HG02884 (cell line): Measurements from ENCODE around the gene ARHGAP44.
A peak's percentile ranks its signal among the peaks of the same experiment; 100 is the strongest.
"Not testable (repeated sequence)": the region's sequence is repeated elsewhere in the genome, so short reads cannot be mapped to it uniquely, and the experiment has no call there.

Experiments used
- ATAC-seq: cut with Tn5 transposase; IDR thresholded peaks from one replicate; pipeline ENCODE4 v1.9.1; 2021; ENCODE audit warnings: mild to moderate bottlenecking, moderate library complexity; ENCODE audit not compliant: unreplicated experiment

The ARHGAP44 gene

DNA sequence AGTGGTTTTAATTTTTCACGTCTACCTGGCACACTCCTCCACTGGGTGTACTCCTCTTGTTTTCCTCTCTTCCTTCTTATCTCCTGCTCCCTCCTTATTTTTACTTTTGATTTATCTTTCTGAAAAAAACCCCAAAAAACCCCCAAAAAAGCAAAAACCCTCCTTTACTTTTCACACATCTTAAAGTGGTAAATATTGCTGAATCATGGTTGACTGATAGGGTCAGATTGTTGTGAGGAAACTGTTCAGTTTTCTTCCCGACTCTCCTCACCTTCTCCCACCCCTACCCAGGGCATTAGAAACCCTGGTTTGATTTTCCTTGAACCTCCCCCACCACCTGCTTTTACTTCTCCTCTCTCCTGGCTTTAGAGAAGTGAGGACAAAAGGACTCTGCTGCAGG lies 25.4 kb downstream of the ARHGAP44 start:
- ATAC-seq: no peak

DNA sequence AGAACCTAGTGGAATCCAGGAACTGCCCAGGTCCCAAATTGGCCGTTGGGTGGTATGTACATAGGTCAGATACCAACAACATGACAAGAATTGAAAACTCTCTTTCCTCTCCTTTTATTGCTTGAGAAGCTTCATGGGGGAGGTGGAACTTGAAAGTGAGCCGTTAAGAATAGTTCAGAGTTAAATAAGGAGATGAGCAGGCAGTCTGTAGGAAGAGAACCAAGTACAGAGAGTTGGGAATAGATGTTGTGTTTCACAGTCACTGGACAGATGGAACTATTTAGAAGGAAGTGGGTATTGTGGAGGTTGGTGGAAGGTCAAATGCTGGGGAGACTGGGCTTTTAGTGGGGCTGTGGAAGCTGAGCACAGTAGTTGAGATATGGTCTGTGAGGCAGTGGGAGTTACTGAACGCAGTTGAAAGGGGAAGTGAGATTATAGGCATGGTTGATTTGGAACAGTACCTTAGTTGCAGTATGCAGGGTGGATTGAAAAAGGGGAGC lies 26.4 kb downstream of the ARHGAP44 start:
- peak; percentile 99 for ATAC-seq

DNA sequence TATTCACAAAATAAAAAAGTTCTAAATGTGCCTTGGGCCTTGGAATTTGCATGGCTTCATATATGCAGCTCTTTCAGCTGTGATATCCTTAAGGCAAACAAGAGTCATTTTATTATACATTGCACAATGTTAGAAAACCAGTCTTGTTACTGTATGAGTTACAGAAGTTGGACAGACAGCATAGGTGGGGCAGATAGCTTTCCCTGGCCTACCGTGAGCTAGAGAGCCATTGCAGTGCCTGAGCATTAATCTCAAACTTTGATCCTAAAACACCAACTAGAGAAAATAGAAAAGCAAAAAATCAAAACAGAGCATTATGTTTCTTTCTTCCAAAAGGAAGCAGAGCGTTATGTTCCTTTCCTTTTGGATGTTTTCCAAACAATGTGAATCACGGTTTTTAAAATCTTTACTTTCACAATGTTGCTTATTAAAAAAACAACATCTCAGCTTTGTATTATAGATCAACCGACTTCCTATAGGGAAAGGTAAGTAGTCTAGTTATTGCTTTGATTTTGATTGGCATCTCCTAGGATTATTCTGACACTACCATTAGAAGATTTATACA lies 32.2 kb downstream of the ARHGAP44 start:
- no peak for ATAC-seq

DNA sequence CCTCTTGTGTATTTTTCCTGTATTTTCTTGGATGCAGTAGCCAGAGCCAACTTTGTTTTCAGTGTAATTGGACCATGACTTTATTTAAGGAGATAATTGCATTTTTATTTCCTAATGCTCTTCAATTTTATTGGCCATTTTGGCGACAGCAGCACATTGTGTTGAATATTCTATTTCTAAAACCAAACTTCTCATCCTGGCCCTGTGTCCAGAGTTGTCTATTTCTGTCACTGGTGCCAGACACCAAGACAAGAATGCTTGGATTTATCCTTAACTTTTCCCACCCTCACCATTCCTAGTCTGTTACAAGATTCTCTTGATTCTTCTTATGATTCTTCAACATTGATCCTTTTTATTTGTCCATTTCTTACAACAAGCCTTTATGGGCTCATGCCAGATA lies 37.1 kb downstream of the ARHGAP44 start:
- ATAC-seq: no peak

DNA sequence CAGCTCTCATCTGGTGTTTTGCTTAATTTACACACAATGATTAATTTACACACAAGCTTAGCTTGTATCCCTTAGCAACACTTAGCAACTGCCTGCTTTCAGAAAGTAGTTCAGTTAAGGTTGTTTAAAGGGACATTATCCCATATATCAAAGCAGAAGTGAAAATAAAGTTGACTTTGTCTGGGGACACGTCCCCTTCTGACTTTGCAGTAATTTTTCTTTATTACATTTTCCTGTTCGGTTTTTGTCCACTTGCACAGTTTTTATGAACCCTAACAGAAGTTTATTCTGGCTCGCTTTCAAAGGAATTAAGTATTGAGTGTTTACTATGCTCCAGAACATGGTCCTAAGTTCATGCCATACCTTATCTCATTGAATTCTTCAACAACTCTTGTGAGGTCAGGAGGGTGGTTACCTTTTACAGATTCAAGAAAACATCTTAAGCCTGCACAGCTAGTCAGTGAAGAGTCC lies 41.5 kb downstream of the ARHGAP44 start:
- ATAC-seq: no peak

DNA sequence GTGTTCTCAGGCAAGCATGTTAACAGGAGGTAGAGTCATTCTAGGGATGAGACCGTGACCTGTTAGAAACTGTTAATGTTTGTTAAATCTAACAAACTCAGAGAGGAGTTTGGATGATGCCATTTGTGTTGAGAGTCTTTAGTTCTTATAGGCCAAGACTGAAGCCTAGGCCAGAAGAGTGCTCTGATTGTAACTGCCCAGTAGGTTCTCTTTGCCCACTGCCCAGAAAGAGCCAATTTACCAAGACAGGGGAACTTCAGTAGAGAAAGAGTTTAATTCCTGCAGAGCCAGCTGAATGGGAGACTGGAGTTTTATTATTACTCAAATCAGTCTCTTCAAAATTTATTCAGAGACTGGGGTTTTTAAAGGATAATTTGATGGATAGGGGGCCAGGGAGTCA lies 42.5 kb downstream of the ARHGAP44 start:
- no peak for ATAC-seq

DNA sequence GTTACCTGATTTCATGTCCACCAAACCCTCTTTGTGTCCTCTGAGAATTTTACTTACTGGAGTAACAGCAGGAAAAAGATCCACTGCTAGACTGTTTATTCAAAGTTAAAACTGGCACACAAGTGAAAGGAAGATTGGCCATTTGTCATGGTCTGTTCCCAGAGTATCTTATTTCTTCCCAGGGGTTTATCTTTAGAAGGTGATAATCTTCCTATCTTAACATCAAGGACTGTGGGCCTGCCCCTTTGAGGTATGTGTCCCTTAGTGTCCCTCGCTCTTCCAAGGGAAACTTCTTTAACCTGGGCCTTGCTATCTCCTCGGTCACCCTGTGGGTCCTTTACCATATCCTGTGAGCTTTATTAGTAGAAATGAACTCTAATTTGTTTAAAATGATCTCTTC lies 49.7 kb downstream of the ARHGAP44 start:
- ATAC-seq: no peak

DNA sequence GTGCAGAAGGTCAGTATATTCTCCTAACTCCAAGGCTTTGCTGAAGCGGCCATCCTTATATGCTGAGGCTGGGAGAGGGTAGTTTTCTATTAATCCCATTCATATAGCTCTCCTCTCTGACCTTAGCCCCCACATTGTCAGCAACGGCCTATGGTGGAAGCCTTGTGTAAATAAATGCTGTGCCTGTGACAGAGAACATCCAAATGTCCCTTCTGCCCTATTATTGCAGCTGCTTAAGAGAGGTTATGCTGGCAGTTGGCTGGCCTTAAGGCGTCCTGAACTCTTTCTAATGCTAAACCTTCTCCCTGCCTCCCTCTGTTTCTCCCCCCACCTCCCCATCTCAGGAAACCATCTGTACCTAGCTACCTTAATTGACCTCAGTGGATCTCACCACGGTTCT lies 53.6 kb downstream of the ARHGAP44 start:
- ATAC-seq: no peak

DNA sequence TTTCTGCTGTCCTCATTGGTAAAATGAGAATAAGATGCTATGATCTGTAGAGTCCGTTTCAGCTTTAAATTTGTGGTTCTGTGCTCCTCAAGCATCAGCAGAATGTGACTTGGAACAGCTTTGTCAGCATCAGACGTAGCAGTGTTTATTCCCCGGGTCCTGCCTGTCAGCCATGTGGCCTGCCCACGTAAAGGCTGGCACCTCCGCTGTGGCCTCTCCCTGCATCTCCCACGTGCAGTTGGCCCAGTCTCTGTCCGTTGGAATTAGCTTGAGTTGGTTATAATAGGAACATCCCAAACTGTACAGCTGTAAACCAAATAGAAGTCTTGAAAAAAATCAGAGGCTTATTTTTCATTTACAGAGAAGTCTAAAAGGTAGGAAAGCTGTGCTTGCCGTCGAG lies 61.7 kb downstream of the ARHGAP44 start:
- no peak for ATAC-seq

DNA sequence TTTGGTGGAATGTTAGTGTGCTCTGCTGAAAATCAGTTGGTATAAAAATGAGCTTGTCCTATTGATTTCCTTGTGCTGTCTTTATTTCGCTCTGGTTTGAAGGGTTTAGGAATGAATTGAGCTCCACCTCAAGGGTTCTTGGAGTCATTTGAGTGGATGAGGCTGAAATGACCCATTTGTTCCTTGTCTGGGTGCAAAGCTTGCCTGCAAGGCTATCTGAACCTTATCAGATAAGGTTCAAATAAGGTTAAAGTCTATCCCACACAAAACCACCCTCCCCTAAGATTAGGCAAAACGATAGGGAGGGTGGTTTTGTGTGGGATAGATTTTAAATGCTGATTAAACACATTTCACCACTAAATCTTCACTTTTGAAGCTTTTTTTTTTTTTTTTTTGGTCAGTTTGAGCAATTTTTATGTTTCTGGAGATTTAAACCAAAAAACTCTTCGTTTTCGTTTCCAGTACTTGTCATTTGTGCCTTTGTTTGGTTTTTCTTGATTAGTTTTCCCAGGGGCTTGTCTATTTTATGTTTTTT lies 62.7 kb downstream of the ARHGAP44 start:
- ATAC-seq: no peak

DNA sequence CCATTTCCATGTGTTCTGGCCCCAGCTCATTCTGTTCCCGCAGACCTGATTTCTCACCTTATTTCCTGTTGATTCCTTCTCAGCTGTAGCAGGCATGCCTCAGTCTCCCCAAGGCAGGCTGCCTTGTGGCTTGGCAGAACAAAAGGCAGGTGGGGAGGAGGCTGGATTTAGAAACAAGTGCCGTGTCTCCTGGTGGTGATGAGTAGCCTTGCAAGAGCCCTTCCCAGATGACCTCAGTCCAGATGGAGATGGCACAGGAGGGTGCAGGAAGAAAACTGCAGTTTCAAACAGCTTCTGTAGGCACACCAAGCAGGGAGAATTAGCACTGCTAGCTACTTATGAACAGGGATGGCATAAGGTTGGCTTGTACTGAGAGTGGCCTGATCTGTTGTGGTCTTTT lies 64.6 kb downstream of the ARHGAP44 start:
- ATAC-seq: no peak

DNA sequence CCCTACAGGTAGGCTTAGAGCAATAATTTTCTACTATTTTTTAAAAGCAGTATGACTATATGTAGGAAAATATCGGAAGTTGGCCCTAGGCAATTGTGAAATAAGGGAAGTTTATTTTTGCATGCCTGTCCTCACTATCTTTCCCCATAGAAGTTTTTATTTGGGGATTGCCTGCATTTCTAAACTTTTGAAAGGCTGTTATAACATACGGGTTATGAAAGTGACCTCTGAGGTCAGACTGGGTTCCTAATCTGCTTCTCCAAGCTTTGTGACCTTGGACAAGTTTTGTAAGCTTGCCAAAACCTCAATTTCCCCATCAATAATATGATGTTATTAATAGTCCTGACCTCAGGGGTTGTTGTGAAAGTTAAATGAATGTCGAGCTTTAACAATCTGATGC lies 67.1 kb downstream of the ARHGAP44 start:
- no peak for ATAC-seq

DNA sequence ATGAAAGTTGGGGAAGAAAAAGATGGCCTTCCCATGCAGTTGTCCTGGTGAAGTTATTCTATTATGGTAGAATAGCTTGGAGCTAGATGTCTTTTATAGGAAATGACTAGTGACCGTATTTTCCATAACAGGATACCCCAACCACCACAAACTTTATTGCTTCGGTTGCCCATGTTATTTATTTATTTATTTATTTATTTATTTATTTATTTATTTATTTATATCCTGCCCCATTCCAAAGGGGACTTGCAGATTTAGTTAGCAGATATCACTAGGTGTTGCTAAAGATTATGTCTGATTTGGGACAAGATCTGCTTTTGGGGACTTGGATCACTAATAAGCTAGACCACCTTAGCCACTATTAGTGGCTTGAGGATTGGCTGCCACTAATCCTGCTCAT lies 68.3 kb downstream of the ARHGAP44 start:
- ATAC-seq: no peak

DNA sequence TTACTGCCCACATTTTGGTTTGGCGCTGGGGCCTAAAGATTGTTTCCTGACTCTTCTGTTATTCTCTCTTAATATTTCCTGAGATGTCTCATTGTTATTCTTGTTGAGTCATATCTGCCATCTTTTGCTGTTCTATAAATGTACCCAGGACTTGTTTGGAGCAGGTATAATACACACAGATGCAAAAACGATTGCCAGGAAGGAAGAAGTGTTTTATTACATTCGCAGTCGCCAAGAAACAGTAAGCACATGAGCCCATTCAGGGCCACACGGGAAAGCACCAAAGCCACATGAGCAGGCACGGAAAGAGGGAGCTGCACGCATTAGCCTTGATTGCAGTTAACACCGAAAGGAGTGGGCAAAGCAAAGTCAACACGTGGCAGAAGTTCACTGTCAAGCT lies 70.2 kb downstream of the ARHGAP44 start:
- peak; percentile 77 for ATAC-seq

DNA sequence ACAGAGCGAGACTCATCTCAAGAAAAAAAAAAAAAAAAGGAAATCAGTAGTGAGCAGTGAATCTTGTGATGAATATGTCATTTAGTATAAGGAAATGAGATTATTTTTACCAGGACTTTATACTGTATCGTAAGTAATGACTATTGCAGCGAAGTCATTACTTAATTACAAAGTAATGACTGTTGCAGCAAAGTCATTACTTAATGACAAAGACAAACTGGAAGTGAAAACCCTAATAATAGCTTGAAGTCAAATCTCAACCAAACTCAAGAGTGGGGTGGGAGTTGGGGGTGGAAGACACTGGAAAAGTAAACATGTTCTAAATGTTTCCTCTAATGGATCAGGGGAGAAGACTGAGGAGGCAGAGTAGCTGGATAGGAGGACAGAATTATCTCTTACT lies 76.5 kb downstream of the ARHGAP44 start:
- peak; percentile 35 for ATAC-seq

DNA sequence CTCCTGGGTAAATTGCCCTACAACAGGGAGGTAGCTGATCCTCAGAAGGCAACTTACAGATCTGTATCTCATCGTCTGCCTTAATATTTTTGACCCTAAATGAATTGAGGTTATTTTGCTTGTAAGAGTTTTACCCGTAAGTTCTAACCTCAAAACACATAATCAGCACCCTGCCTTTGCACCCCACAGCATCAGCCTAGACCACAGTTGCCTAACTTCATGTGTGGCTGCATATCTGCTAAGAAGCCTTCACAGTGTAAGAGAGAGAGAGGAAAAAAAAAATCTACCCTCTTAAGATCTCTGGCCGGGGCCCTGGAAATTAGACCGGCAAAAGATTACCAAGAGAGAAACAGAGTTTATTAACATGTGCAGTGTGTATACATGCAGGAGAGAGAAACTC lies 76.9 kb downstream of the ARHGAP44 start:
- peak; percentile 44 for ATAC-seq

DNA sequence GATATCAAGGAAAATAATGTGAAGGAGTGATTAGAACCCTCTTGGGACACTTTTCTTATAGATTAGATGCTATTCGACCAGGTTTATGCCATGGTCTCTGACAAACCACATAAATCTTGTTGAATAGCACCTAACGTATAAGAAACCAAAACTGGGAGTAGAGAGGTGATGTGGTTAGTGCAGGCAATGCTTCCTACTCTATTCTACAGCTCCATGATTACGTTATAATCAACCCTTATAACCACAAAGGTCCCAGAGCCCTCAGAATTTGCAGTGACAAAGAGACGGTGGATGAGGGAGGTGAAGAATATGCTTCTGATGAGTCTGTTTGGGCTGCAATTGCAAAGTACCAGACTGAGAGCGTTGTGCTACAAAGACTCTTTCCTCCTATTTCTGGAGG lies 78.4 kb downstream of the ARHGAP44 start:
- no peak for ATAC-seq

DNA sequence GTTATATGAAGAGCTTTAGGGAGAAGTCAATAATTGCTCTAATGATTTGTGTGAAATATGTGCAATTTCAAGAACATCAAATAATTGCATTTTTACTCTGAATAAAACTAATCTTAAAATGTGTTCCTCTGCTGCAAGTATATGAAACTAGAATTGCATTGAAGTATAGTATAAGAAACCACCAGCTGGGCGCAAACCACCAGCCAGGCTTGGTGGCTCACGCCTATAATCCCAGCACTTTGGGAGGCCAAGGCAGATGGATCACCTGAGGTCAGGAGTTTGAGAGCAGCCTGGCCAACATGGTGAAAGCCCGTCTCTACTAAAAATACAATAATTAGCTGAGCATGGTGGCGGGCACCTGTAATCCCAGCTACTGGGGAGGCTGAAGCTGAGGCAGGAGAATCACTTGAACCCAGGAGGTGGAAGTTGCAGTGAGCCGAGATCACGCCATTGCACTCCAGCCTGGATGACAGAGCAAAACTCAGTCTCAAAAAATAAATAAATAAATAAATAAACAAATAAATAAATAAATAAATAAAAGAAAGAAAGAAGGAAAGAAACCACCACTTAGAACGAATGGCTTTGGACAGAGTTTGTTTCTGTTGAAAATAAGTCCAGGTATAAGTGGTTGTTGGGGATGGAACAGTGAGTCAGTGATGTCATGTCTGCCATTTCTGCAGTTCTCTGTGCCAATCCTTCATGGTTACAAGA lies 84.3 kb downstream of the ARHGAP44 start:
- ATAC-seq: not testable (repeated sequence)

DNA sequence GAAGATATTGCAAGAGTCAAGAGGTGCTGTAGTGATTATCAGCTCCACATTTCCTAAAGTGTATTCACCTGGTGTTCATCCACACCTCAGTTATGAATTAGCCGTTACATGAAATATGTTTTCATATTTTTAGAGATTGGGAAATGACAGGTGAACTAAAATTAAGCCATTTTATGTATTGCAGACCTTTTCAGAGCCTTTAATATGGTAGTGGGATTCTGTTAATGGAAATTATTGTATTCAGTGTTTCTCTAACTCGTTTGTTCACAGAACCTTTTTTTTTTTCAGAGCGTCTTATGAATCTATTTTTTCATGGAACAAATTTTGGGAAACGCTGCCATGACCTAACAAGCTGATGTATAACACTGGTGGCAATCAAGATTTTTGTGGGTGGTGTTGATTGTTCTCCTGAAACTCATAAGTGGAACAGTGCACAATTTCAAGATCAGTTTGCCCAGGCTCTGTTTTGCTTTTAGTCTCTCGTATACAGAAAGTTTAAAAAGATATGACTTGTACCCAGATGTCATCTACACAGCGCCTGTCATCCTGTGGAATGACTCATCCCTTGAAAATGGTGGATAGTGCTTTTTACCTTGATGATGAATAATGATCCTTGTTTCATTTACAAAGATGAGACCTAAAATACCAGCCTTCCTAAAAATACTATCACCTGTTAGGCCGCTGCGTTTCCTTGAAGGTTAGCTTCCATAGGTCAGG lies 88.8 kb downstream of the ARHGAP44 start:
- peak; percentile 66 for ATAC-seq

DNA sequence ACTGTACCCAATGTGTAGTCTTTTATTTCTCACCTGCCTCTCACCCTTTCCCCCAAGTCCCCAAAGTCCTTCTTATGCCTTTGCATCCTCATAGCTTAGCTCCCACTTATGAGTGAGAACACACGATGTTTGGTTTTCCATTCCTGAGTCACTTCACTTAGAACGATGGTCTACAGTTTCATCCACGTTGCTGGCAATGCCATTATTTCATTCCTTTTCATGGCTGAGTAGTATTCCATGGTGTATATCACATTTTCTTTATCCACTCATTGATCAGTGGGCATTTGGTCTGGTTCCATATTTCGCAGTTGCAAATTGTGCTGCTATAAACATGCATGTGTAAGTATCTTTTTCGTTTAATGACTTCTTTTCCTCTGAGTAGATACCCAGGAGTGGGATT lies 89.8 kb downstream of the ARHGAP44 start:
- not testable (repeated sequence) for ATAC-seq

DNA sequence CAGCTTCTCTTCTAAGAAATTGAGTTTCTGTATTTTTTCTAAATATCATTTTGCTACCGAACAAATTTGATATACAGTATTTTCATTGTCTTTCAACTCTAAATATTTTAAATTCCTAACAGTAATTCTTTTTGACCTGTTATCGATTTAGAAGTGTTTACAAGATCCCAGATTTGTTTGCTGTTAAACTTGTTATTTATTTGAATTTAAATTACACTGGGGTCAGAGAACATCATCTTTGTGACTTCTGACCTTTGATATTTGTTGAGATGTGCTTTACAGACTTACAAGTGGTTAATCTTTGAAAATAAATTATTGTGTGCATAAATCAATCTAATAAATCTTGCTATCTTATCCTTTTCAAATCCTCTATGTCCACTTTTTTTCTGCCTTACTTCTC lies 94.2 kb downstream of the ARHGAP44 start:
- no peak for ATAC-seq

DNA sequence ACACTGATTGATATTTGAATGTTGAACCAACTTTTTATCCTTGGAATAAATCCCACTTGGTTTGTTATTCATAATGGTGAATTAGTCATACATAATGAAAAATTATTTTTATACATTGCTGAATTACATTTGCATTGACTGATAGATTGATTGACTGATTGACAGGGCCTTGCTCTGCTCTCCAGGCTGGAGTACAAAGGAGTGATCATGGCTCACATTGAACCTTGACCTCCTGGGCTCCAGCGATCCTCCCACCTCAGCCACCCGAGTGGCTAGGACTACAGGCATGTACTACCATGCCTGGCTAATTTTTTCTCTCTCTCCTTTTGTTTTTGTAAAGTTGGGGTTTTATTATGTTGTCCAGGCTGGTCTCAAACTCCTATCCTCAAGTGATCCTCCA lies 97.8 kb downstream of the ARHGAP44 start:
- no peak for ATAC-seq
